GM12873 (cell line): ENCODE results near the gene DOCK1.

Source experiments
- TF ChIP-seq, protein P1 (sequence below): IDR thresholded peaks from 2 replicates; pipeline ENCODE4 v1.5.1; 2012; ENCODE audit warnings: low read depth, mild to moderate bottlenecking, moderate library complexity, low read length, control low read depth; ENCODE audit not compliant: insufficient read depth; ENCODE audit errors: missing control alignments

Gene DOCK1

DNA sequence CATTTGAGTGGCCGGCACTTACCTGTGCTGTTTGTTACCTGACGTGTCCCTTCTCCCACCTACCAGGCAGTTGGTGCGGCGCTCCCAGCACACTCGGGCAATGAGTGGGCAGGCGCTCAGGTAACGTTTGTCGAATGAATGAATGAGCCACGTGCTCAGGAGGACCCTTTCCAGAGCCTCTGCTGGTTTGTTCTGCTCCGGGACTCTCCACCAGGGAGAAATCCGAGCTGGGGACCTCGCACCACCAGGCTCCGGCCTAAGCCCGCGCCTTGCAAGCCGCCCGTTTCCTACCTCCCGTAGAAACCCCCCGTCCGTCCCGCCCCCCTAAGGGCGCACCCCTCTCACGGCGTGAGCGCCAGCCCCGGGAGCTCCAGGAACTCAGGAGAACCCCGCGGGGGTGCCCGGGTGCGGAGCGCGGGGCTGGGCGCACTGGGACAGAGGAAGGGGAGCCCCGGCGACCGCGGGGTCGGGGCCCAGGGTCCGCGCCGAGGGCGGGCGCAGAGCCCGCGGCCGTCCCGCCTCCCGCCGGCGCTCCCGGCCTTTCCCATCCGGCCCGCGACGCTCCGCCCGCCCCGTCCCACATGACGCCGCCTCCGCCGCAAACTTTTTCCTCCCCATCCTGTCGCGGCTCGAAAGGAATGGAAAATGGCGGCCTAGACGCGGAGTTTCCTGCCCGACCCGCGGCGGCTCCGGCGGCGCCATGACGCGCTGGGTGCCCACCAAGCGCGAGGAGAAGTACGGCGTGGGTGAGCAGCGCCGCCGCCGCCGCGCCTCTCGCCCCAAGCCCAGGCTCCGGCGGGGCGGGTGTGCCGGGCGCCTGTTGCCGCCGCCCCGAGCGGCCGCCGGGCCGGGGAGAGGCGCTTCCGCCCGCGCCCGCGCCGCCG is at the start of gene DOCK1:
Gene DOCK1, plus strand, starts transcription at position 611 of the 884 bp plus-strand sequence. Its CDS starts 90 bp downstream, at position 701.
- TF ChIP-seq, protein P1, sequence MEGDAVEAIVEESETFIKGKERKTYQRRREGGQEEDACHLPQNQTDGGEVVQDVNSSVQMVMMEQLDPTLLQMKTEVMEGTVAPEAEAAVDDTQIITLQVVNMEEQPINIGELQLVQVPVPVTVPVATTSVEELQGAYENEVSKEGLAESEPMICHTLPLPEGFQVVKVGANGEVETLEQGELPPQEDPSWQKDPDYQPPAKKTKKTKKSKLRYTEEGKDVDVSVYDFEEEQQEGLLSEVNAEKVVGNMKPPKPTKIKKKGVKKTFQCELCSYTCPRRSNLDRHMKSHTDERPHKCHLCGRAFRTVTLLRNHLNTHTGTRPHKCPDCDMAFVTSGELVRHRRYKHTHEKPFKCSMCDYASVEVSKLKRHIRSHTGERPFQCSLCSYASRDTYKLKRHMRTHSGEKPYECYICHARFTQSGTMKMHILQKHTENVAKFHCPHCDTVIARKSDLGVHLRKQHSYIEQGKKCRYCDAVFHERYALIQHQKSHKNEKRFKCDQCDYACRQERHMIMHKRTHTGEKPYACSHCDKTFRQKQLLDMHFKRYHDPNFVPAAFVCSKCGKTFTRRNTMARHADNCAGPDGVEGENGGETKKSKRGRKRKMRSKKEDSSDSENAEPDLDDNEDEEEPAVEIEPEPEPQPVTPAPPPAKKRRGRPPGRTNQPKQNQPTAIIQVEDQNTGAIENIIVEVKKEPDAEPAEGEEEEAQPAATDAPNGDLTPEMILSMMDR, result no peak

DNA sequence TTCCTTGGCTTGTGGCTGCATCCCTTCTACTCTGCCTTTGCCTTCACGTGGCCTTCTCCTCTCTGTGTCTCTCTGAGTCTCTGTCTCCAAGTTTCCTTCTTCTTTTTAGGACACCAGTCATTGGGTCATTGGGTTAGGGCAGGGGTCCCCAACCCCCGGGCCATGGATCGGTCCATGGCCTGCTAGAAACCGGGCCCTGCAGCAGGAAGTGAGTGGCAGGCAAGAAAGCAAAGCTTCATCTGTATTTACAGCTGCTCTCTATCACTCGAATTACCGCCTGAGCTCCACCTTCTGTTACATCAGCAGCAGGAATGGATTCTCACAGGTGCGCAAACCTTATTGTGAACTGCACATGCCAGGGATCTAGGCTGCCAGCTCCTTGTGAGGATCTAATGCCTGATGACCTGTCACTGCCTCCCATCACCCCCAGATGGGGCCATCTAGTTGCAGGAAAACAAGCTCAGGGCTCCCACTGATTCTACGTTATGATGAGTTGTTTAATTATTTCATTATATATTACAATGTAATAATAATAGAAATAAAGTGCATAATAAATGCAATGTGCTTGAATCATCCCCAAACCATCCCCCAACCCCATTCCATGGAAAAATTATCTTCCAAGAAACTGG is 47.9 kb upstream of the DOCK1 start:
- TF ChIP-seq, protein P1, result no peak

DNA sequence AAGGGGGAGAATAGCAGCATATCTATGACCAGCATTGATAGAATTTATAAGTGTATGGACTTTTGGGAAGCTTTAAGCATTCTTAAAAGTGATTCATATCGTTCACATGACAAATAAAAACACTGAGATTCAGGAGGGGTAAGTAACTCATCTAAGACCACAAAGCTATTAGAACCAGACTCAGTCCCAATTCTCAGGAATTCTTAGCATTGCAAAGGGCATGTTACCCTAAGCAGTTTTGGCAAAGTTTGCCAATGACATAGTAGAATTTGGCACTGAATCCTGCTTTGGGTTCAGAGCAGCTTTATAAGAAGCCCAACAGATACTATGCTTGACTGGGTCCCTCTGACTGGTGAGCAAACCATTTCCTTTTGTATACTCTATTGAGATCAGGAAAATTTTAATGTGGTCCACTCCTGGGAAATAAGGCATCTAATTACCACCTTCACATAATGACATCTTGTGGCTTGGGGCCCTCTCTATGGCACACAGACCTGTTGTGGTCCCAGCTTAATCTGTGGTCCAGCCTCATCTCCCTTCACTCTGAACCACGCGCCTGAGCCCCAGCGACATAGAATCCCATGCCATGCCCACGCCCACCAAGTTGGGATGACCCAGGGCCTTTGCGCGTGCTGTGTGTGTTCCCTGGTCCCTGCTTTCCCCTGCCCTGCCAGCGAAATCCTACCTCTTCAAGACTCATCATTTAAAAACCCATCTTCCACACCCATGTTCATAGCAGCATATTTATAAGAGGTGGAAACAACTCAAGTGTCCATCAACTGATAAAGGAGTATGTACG is 37.5 kb upstream of the DOCK1 start:
- TF ChIP-seq, protein P1, result no peak

DNA sequence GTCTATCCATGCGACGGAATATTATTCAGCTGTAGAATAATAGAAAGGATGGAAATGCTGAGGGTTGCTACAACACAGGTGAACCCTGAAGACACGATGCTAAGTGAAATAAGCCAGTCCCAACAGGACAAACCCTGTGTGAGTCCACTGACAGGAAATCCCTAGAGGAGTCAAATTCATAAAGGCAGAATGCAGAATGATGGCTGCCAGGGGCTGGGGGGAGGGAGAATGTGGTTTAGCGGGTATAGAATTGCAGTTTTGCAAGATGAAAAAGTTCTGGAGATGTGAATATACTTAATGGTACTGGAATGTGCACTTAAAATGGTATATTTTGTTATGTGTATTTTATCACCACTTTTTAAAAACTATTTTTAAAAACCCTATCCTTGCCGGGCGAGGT is 36.9 kb upstream of the DOCK1 start:
- TF ChIP-seq, protein P1, result no peak

DNA sequence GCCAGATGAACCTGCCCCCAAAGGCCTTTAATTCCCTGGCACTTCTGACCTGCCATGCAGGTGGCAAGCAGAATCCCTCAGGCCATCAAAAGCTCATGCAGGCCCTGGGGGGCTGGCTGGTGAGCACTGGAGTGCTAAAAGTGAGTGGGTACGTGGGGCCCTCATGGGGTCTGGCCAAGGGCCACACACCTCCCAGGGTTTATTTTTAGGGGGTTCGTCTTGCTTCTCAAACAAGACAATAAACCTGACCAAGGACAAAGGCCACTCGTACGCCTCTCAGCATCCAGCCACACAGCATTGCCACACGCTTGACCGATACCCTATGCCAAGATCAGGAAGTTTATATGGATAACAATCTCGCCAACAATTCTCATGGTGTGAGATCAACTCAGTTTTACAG is 33.1 kb upstream of the DOCK1 start:
- TF ChIP-seq, protein P1, result no peak

DNA sequence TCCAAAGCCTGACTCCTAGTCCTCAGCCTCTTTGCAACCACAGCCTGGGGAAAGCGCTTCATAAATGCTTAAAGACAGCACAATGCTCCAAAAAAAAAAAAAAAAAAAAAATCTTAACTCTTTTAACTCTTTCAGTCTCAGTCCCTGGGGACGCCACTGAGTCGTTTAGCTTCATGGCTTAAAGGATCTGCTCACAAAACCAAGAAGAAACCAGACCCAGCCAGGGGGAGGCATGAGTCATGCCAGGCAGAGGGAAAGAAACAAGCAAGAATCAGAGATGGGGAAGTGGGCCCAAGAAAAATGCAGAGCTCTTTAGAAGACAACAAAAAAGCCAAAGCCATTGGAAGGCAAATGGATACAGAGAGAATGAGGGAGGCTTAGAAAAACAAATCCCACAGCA is 32.5 kb upstream of the DOCK1 start:
- TF ChIP-seq, protein P1, result no peak

DNA sequence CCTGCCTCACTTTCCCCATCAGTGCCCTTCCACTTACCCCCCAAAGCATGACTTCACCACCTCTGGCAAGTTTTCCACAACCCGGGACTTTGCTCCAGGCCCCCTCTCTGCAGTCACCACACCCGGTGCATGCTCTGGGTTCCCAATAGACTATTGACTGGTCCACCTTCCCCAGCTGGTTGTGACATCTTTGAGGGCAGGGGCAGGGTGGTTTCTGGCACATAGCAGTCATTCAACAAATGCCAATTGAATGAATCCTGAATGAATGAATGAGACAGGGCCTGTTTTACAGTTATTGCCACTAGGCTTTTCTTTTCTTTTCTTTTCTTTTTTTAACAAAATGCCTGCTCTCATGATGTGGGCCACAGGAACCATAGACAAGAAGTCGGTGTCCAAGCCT is 28.8 kb upstream of the DOCK1 start:
- TF ChIP-seq, protein P1, result no peak
